ENCODE results near the gene BMAL1.

BMAL1 gene

GRCh38 chr11:13294178-13294577 lies 16.6 kb downstream of the BMAL1 start:
- no peak for DNase-seq

DNA sequence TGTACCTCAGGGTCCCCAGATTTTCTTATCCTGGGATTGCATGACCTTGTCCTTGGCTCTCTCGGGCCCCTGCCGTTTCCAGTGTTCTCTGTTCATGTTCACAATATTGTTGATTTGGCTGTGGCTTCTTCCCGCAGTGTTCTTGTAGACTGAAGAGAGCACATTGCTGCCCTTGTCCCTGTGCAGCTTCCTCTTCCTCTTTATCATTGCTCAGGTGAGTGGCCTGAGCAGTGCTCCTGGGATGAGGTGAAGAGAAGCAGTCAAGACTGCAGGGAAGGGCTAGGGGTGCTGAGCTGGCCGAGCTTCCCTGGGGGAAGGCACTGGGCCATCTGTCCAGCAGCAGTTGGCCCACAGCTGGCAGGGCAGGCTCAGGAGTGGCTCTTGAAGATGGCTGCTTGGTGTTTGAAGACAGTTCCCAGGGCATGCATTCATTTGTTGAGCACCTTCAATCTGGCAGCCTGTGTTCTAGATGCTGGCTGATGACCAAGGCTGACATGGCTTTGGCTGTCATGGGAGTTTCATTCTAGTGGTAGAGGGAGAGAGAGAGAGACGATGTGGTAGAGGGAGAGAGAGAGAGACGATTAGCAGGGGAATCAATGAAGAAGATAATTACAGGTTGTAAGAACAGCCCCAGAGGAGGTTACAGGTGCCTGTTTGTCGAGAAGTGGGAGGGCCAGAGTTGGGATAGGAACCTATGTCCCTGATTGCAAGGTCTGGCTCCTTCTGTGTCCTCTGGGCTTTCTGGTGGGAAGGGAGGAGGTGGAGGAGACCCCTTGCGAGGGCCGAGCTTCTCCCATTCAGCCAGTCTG lies 17.4 kb downstream of the BMAL1 start:
- DNase-seq = no peak

DNA sequence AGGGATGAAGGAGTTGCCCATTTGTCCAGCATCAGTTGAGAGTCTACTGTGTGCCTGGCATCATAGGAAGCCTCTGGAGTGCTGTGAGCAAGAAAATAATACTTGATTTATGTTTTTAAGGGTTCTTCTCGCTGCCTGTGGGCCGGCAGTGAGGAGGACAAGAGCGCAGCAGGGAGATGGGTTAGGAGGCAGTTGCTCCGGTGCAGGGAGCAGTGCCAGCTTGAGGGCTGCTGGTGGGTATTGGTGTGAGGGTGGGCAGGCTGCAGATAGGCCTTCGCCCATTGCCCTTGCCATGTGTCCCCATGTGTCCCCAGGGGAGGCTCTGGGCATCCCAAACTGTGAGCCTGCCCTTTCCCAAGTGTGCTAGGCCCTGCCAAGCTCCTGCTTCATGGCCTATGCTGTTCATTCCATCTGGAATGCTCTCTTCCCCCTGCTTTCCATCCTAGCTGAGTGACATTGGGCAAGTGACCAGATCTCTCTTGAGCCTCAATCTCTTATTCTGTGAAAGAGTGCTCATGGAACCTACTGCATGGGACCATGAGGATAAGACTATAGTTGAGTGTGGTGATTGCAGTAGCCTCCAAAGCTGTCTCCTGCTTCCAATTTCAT lies 19.8 kb downstream of the BMAL1 start:
- no peak for DNase-seq

DNA sequence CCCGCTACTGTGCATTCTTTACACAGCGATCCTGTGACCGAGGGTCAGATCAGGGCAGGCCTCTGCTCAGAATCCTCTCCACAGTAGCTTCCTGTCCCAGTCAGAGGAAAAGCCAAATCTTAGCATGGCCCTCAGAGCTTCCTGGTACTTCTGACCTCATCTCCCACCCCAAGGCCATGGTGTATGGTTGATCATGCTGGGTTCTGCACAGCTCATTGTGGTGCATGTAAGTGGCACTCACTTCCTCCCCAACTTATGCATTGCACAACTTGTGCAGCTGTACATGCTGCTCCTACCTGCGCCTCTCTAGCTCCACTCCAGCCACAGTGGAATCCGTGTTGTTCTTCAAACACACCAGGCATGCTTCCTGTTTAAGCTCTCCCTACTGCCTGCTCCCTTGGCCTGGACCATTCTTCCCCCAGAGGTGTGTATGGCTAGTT lies 20.3 kb downstream of the BMAL1 start:
- no peak for DNase-seq

DNA sequence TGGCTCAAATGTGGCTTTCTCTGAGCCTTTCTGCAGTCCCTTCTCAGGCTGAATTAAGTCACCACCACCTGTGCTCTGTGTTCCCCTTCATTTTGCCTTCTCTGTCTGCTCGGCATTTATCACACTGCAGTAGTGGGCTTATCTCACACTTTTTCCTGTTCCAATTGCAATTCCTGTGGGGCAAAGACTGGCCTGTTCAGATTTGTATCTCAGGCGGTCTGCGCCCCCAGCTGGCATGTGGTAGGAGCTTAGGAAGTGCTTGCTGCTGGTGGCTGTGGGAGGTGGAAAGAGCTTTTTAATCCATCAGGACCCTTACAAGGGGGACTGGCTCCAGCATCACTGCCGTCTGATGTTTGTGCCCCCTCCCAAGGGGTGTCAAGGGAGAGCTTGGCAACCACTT lies 21.2 kb downstream of the BMAL1 start:
- DNase-seq = no peak

DNA sequence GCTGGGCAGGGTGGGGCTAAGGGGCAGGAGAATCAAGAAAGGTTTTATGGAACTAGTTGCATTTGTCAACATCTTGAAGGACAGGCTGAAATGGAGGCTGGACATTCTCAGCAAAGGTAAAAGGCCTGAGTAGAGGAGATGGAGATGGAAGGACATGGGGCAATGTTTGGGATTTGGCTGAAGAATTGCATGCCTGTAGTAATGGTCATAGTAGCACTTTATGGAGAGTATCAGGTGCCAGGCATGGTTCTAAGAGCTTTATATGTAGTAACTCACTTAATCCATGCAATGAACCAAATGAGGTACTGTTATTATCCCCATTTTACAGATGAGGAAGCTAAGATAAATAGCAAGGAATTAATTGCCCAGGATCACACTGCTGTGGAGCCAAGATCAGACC lies 23.9 kb downstream of the BMAL1 start:
- no peak for DNase-seq

DNA sequence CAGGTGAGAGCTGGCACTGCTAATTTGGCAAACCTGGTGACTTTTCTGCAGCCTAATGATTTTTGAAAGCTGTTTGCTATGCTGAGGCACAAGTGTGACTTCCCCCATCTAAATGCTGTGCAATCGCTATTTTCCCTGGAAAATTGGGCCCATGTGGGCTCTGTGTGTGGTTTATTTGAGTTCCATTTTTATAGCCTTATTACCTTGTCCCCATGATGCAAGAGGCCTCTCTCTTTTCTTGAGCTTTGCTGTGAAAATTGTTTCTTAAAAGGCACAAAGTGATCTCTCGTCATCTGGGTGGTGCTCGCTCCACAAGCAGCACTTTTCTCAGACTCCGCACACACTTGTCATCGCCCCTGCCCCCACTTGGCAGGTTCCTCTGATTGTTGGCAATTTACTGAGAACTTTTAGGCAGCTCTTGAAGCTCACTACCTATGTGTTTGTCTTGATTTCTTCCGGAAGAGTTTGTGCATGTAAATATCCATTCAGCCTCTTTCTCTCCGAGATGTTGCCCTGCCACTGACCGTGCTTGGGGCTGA lies 24.9 kb downstream of the BMAL1 start:
- no peak for DNase-seq

DNA sequence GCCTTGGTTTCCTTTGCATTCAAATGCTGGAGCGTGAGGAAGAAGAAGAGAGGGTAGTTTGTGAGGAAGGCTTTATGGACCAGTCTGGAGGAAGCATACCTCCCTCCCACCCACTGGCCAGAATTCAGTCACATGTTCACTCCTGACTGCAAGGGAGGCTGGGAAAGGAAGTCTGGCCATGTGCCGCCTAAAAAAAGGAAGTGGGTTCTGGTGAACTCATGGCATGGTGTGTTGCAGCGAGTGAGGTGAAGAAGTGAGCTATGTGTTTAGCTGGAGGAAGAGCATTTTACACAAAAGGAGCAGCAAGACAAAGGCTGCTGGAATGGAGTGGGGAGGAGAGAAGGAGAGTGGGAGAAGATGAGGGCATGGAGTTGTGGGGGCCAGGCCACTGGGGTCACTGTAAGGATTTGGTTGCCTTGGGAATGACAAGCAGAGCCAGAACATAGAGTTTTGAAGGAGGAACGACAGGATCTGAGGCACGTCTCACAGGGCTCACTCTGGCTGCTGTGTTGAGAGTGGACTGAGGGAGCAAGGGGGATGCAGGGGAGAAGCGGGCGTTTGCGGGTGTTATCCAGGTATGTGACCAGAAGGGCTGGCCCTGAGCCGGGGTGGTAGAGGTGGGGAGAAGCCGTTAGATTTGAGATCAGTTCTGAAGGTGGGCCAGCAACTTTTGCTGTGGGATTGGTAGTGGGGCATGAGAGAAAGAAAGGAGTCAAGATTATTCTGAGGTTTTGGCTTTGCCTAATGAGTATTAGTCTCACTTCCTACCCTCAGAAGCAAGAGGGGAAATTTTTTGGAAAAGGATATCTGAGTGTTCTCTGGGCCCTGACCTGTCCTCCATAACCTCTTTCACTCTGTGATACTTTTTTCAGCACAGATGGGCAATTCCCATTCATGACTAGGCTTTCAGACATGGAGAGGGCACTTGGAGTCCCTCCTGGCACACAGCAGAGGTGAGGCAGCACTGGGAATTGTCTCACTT lies 26.4 kb downstream of the BMAL1 start:
- DNase-seq = no peak

GRCh38 chr11:13304655-13305335 lies 27.2 kb downstream of the BMAL1 start:
- DNase-seq = no peak

- no peak for DNase-seq
Measured at GRCh38 chr11:13308704-13309103, 31.1 kb downstream of the BMAL1 start.

GRCh38 chr11:13309156-13309555 lies 31.6 kb downstream of the BMAL1 start:
- no peak for DNase-seq

DNA sequence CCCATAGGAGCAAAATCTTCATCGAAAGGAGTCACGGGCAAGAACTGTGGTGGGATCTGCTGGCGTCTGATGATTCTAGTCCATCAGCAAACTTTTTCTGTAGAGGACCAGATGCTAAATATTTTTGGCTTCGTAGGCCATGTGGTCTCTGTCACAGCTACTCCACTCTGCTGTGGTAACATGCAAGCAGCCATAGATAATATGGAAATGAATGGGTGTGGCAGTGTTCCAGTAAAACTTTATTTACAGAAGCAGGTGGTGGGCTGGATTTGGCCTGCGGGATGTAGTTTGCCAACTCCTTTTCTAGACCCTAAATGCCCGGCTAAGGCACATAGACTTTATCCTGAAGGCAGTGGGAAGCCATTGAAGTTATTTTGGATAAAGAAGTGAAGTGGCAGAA lies 32.9 kb downstream of the BMAL1 start:
- no peak for DNase-seq

DNA sequence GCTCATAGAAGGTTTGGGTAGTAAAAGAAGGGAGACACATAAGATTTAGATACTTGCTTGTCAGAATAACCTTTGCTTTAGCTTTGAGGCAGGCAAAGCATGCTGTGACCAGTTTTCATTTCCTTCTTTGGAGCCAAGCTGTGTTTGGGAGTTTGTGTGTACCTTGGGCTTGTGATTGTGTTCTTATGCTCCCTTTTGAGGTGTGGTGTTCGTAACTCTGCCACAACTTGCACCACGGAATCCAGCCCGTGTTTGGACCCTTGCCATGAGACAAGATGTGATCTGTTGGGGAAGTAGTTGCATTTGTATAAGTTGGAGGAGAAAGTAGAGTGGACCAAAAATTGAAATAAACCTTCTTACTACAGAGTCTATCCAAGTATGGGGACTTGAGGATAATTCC lies 34.0 kb downstream of the BMAL1 start:
- DNase-seq = no peak

- no peak for DNase-seq
Measured at GRCh38 chr11:13313005-13313819, 35.6 kb downstream of the BMAL1 start.

DNA sequence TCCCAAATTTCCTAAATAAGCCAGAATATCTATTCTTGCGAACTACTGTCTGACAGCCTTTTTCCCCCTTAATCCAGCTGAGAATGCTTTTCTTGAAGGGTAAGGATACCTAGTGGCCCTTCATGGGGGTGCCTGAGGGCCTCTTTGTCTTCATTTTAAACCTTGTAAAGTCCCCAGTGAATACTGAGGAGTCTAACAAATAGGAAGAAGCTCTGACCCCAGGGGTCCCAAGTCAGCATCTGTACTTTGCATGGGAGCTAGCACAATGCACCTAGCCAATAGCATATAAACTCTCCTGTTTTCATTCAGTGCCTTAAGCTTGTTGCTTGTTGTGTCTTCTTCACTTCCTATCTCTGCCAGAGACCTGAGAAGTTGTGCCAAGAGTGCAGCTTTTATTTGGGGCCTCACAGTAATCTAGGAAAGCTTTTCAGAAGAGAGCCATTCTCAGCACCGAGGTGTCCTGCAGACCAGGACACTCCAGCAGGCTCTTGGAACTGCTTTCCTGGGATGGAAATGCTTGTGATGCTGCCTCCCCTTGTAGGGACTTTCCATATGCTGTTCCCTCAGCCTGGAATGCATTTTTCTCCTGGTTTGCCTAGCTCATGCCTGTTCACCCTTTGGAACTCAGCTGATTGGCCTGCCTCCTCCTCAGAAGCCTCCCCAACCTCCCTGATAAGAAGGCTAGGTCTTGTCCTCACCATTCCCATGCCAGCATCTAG lies 37.2 kb downstream of the BMAL1 start:
- no peak for DNase-seq

DNA sequence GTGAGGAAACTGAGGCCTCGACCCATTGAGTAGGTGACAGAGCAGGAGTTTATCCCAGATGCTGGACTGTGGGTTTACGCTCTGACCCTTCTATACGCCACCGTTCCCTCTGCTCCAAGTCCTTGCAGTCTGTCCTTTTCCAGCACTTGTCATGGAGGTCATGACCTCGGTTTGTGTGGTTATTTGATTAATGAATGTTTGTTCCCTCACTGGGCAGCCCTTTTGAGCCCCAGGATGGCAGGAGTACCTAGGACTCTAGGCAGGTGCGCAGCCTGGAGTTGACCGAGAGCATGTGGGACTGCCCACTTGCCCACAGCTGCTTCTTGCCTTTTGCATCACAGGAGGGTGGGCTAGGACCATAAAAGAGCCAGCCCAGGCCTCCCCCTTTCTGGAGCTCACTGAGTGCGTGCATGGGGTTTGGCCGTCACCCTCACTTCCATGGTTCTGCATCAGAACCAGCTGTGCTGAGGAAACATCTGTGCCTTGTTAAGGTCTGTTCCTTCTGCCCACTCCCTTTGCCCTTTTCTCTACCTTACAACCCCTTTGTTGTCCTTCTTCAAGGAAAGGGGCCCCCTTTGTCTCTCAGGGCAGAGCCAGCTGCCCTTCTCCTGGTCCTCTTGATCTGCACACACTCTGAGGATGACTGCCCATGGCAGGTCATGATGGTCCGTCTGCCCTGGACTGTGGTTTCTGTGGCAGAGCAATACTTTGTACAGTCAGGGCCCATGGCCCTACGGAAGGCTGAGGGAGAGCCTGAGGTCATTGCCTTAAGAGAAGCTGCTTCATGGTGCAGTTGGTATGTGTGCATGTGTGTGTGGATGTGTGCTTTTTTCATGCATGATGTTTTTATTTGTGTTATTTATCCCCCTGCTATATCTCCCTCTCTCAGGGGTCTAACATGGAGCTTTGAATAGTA lies 38.2 kb downstream of the BMAL1 start:
- no peak for DNase-seq

- DNase-seq = no peak
Measured at GRCh38 chr11:13316528-13316961, 39.0 kb downstream of the BMAL1 start.

GRCh38 chr11:13317293-13318080 lies 39.9 kb downstream of the BMAL1 start:
- no peak for DNase-seq

Measured in T-helper 9 cell (primary cell).